T-cell (primary cell): ENCODE data around the gene COBL. TPM values are rescaled to one million over a fixed set of nuclear protein-coding genes. Genes with fewer than 3 reads are reported as not detected.

Experiments
- ATAC-seq, 4 experiments: fragments of 200-7000 bp in 3 of 4; fragments of 150-1000 bp in 1 of 4; cut with Tn5 transposase; replicated peaks in 1 of 4; 1 replicate in 3 of 4; 2 replicates in 1 of 4; pipeline ENCODE4 v1.10.0; 2021; ENCODE audit warnings: moderate library complexity in 3 of 4, mild to moderate bottlenecking in 2 of 4, moderate number of reproducible peaks in 1 of 4
- CTCF ChIA-PET, 2 donors: fragments of 300-600 bp; sonication (Branson Sonifier 250); formaldehyde crosslinking; loops; one replicate each; lab custom pipeline; 2022; ENCODE audit warnings: antibody characterized with exemption in 2 of 2; lab: Charles Lee
- POLR2A ChIA-PET, 2 donors: fragments of 300-600 bp; sonication (Branson Sonifier 250); formaldehyde crosslinking; loops; one replicate each; lab custom pipeline; 2022; ENCODE audit warnings: antibody characterized with exemption in 2 of 2; lab: Charles Lee
- DNase-seq, 35 experiments: peaks; one replicate each; pipeline versions ENCODE4 v3.0.0 to v3.0.0-alpha.2; 2013 to 2023
- H3K27ac ChIP-seq: one replicate; pipeline ENCODE4 v1.5.1; 2013; ENCODE audit warnings: low read length
- H3K27me3 ChIP-seq, 2 experiments: replicated peaks in 1 of 2; 1 replicate in 1 of 2; 2 replicates in 1 of 2; pipeline versions ENCODE4 v1.6.1 to v1.7.0; 2013; ENCODE audit warnings: low read length in 1 of 2, mixed read lengths in 1 of 2; ENCODE audit not compliant: control insufficient read depth in 2 of 2, insufficient read depth in 2 of 2; ENCODE audit errors: extremely low read depth in 1 of 2
- H3K36me3 ChIP-seq, 2 donors: 1 replicate in 1 of 2; 2 replicates in 1 of 2; pipeline versions ENCODE4 v1.6.1 to v1.7.0; 2013; ENCODE audit warnings: low read length in 1 of 2; ENCODE audit not compliant: control insufficient read depth in 2 of 2, insufficient read depth in 1 of 2; ENCODE audit errors: extremely low read depth in 1 of 2
- H3K4me1 ChIP-seq, 2 experiments: 1 replicate in 1 of 2; 2 replicates in 1 of 2; pipeline versions ENCODE4 v1.6.1 to v1.7.0; 2013; ENCODE audit warnings: low read length in 2 of 2, mixed read lengths in 1 of 2; ENCODE audit not compliant: insufficient read depth in 2 of 2, control insufficient read depth in 1 of 2; ENCODE audit errors: extremely low read depth in 1 of 2
- H3K4me3 ChIP-seq, 2 donors: 1 replicate in 1 of 2; 2 replicates in 1 of 2; pipeline versions ENCODE4 v1.5.1 to v1.7.0; 2013; ENCODE audit warnings: mild to moderate bottlenecking in 2 of 2, low read length in 1 of 2, moderate library complexity in 1 of 2; ENCODE audit not compliant: control insufficient read depth in 1 of 2; ENCODE audit errors: extremely low read depth in 1 of 2
- H3K9me3 ChIP-seq: 2 replicates; pipeline ENCODE4 v1.7.0; 2013
- H3K27ac Mint-ChIP-seq, 2 donors: one replicate each; pipeline ENCODE4 v1.8.0; 2020 to 2021; ENCODE audit warnings: mild to moderate bottlenecking in 2 of 2, mixed read lengths in 2 of 2
- H3K27me3 Mint-ChIP-seq, 2 donors: one replicate each; pipeline ENCODE4 v1.8.0; 2021 to 2022; ENCODE audit warnings: mixed read lengths in 2 of 2
- H3K36me3 Mint-ChIP-seq: one replicate; pipeline ENCODE4 v1.8.0; 2021; ENCODE audit warnings: mixed read lengths
- H3K4me1 Mint-ChIP-seq, 3 donors: one replicate each; pipeline ENCODE4 v1.8.0; 2020 to 2022; ENCODE audit warnings: mixed read lengths in 3 of 3, mild to moderate bottlenecking in 1 of 3
- H3K4me3 Mint-ChIP-seq, 3 donors: one replicate each; pipeline ENCODE4 v1.8.0; 2020 to 2022; ENCODE audit warnings: mild to moderate bottlenecking in 3 of 3, mixed read lengths in 3 of 3, moderate library complexity in 3 of 3
- H3K9me3 Mint-ChIP-seq, 3 donors: one replicate each; pipeline ENCODE4 v1.8.0; 2020 to 2022; ENCODE audit warnings: mixed read lengths in 3 of 3
- WGBS: methylation state at CpG from one replicate; pipeline ENCODE4 v1.1.5; 2013; ENCODE audit warnings: missing lambda C conversion rate; ENCODE audit not compliant: insufficient coverage; 5-methylcytosine and 5-hydroxymethylcytosine counted together
- total RNA-seq, 35 experiments: library from RNA in 6 of 35; stranded (reverse) in 6 of 35; fragments of 120-200 nt in 1 of 35; gene quantifications; one replicate each; pipeline versions ENCODE4 v1.2.1 to v1.2.4 and lab custom pipeline; 2013 to 2026

COBL gene
- total RNA-seq, 5 donors from 2014 or later (not counting 1 experiment from before 2014, with no cell fraction given) = 0.07 to 0.26 (median 0.17) TPM; not detected in 1

DNA sequence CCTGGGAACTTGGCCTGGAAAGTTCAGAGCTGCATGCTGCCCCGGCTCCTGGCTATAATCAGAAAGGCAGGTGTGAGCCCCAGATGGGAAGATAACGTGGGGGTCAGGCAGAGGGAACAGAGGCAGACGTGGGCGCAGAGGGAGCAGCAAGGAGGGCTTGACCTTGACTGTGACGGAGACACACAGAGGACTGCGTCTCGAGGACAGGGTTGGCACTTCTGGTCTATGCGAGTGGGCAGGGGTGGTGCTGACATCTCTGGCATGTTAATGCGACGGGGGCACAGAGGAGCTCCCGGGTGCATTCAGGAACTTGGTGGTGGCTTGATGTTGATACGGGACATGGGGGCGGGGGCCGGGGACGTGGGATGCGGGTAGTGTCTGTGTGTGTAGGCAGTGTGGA, 301.8 kb downstream of the COBL start:
- Mint-ChIP-seq H3K9me3 (no peaks in the 10 kb centered on the region), H3K4me1 (no peaks in the 10 kb centered on the region), H3K36me3 (no peaks in the 10 kb centered on the region), H3K27ac (no peak overlapping the region), H3K4me3 (no peak overlapping the region), H3K27me3 (no peaks in the 10 kb centered on the region)
- ATAC-seq (no peak), DNase-seq (no peak)
- POLR2A ChIA-PET = no interaction called here
- Histone ChIP-seq H3K36me3 (no peaks in the 10 kb centered on the region), H3K4me1 (no peaks in the 10 kb centered on the region), H3K27me3 (peaks cover 0 to 8% of the 10 kb centered on the region in 2 experiments), H3K9me3 (no peaks in the 10 kb centered on the region), H3K4me3 (no peak overlapping the region), H3K27ac (no peak overlapping the region)
- CTCF ChIA-PET = no interaction called here
- 88% methylated on average over 11 of the region's 16 CpGs for WGBS

DNA sequence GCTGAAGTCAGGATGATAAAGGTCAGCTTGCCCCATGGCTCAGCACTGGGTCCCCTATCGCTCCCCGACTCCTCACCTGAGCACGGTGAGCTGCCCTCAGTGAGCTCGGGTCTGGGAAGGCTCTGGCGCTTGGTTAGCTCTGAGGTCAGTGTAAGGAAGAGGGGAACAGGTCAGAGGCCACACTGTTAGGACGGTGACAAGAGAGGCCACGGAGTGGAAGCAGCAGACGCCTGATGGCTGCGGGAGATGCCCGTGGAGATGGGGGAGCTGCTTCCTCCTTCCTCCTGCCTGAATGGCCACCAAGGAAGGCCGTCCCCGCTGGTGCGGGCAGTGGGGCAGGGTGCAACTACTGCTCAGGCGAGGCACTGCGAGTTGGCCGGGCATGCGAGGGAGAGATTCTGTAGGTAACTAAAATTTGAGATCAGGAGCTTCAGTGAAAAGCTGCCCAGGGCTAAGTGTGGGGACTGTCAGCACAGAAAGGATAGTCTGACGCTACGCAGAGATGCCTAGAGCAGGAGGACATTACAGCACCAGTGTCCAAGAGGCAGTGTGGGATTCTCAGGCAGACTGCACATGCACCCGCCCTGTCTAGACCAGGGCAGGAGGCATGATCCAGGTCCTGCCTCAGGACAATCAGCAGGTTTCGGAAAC, 302.6 kb downstream of the COBL start:
- Mint-ChIP-seq H3K4me1 (no peaks in the 10 kb centered on the region), H3K9me3 (no peaks in the 10 kb centered on the region), H3K27ac (no peak overlapping the region), H3K4me3 (no peak overlapping the region), H3K27me3 (no peaks in the 10 kb centered on the region), H3K36me3 (no peaks in the 10 kb centered on the region)
- Histone ChIP-seq H3K9me3 (no peaks in the 10 kb centered on the region), H3K27ac (no peak overlapping the region), H3K27me3 (peaks cover 0 to 8% of the 10 kb centered on the region in 2 experiments), H3K36me3 (no peaks in the 10 kb centered on the region), H3K4me1 (no peaks in the 10 kb centered on the region), H3K4me3 (no peak overlapping the region)
- DNase-seq (no peak), ATAC-seq (no peak)
- CTCF ChIA-PET = no interaction called here
- POLR2A ChIA-PET = no interaction called here
- 85% methylated on average over 19 of the region's 21 CpGs for WGBS

DNA sequence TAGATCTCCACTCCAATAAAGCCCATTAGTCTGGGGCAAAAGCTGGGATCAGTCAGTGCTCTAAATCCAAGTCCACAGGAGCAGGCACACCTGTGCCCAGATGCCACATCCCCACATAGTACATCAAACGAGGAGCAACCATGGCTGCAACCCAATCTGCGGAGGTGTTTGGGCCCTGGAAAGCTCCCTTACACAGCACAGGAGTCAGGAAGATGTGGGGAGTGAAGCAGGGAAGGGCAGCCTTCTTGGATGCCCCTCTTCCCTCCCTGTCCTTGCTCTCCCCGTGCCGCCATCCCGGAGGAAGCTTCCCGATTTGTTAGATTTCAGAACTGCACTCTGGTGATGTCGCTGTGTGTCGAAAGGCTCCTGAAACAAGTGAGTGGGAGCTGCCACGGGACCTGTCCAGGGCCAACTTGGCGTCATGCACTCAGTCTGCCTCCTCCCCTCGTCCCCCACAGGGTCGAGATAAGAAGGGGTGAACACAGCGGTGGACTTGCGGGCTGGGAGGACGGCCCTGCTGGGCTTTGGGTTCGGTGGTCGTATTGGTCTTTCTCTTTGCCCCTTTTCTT, 303.3 kb downstream of the COBL start:
- Histone ChIP-seq H3K27me3 (peaks cover 0 to 8% of the 10 kb centered on the region in 2 experiments), H3K36me3 (no peaks in the 10 kb centered on the region), H3K4me1 (no peaks in the 10 kb centered on the region), H3K9me3 (no peaks in the 10 kb centered on the region), H3K4me3 (no peak overlapping the region), H3K27ac (no peak overlapping the region)
- H3K4me3 Mint-ChIP-seq = no peak overlapping the region
- ChIA-PET CTCF (no interaction called here), POLR2A (no interaction called here)
- no peaks in the 10 kb centered on the region for H3K4me1 Mint-ChIP-seq
- DNase-seq (no peak), ATAC-seq (no peak)
- H3K9me3 Mint-ChIP-seq = no peaks in the 10 kb centered on the region
- H3K36me3 Mint-ChIP-seq = no peaks in the 10 kb centered on the region
- no peak overlapping the region for H3K27ac Mint-ChIP-seq
- no peaks in the 10 kb centered on the region for H3K27me3 Mint-ChIP-seq
- WGBS = 95% methylated on average over 6 of the region's 17 CpGs

DNA sequence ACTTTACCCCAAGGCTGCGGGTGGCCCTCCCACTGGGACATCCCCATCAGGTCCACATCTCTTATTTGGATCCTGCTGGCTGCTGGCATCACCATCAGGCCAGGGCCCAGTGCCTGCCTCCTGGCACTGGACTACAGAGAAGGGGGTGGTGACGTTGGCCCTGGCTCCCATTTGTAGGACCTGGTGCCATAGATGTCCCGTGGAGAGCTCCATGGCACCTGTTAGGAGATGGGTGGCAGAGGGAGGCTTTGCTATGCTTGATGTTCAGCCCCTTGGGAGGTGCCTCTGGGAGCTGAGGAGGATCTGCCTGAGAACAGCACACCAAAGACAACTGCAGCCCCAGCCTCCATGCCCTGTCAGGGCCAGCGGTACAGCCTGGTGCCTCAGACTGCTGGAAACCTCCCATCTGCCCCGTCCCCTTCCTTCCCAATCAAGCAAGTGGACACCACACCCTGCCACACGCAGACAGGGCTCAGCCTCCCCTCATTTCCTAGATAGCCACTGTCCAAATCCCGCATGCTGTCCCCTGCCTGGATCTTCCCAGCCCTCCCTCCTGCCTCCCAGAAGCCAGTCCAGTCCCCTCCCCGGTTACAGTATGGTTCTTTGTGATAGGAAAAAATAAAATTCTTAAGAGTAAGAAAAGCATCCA, 303.9 kb downstream of the COBL start:
- Histone ChIP-seq H3K9me3 (no peaks in the 10 kb centered on the region), H3K27ac (no peak overlapping the region), H3K27me3 (peaks cover 0 to 8% of the 10 kb centered on the region in 2 experiments), H3K4me3 (no peak overlapping the region), H3K4me1 (no peaks in the 10 kb centered on the region), H3K36me3 (no peaks in the 10 kb centered on the region)
- Mint-ChIP-seq H3K36me3 (no peaks in the 10 kb centered on the region), H3K4me1 (no peaks in the 10 kb centered on the region), H3K27ac (no peak overlapping the region), H3K4me3 (no peak overlapping the region), H3K9me3 (no peaks in the 10 kb centered on the region), H3K27me3 (no peaks in the 10 kb centered on the region)
- ATAC-seq = no peak
- ChIA-PET POLR2A (no interaction called here), CTCF (no interaction called here)
- DNase-seq = no peak
- WGBS = 81% methylated on average over 5 of the region's 8 CpGs

DNA sequence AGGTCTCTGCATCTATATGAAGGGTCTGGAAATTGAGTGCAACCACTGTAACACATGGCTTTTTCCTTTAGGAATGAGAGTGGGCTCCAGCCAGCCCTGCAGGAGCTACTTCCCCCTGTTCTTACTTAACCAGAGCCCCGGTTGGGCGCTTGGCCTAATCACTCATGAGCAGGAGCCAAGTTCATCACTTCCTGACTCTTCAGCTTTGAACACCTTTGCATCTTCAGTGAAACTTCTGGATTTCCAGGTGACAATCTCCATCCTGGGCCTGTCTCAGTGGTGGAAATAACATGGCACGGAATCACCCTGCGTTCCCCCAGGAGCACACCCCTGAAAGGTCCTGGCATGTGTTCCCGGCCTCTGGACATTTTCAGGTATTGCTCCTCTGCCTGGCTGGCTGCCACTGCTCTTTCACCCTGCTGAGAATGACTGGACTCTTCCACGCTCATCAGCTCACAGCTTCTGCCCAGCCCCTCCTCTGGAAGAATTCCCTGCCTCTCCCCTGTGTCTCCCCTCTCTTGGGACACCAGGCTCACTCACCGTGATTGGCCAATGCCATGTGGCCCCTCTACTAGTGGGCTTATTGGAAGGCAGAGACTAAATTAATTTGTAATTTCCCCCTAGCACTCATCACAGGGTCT, 304.8 kb downstream of the COBL start:
- ATAC-seq = no peak
- DNase-seq = no peak
- POLR2A ChIA-PET = no interaction called here
- Mint-ChIP-seq H3K27ac (no peak overlapping the region), H3K36me3 (no peaks in the 10 kb centered on the region), H3K9me3 (no peaks in the 10 kb centered on the region), H3K4me3 (no peak overlapping the region), H3K27me3 (no peaks in the 10 kb centered on the region), H3K4me1 (no peaks in the 10 kb centered on the region)
- Histone ChIP-seq H3K4me3 (no peak overlapping the region), H3K9me3 (no peaks in the 10 kb centered on the region), H3K4me1 (no peaks in the 10 kb centered on the region), H3K27ac (no peak overlapping the region), H3K36me3 (no peaks in the 10 kb centered on the region), H3K27me3 (peaks cover 0 to 8% of the 10 kb centered on the region in 2 experiments)
- 76% methylated on average over 6 of the region's 7 CpGs for WGBS
- CTCF ChIA-PET = no interaction called here

DNA sequence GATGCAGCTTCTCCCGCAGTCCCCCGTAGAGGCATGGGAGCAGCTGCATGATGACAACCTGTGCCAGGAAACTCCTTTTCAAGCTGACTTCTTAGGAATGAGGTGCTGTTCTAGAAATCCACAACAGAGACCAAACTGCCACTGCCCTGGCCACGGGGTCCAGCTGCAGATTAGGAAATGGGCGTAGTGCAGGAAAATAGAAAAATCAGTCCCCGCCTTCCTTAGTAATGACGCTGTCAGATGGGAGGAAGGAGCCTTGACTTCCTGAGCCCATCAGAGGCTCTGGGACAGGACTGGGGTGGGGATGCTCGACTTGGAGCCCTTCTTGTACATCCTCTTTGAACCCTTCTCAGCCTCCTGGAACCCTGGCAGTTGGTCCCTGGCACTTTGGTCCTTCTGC, 306.1 kb downstream of the COBL start:
- no peaks in the 10 kb centered on the region for H3K36me3 Mint-ChIP-seq
- ChIA-PET CTCF (no interaction called here), POLR2A (no interaction called here)
- ATAC-seq (no peak), DNase-seq (no peak)
- no peaks in the 10 kb centered on the region for H3K9me3 Mint-ChIP-seq
- H3K4me1 Mint-ChIP-seq = no peaks in the 10 kb centered on the region
- Histone ChIP-seq H3K36me3 (no peaks in the 10 kb centered on the region), H3K9me3 (no peaks in the 10 kb centered on the region), H3K27ac (no peak overlapping the region), H3K4me3 (no peak overlapping the region), H3K4me1 (no peaks in the 10 kb centered on the region), H3K27me3 (peaks cover 0 to 8% of the 10 kb centered on the region in 2 experiments)
- WGBS = 69% methylated on average over 4 of the region's 7 CpGs
- no peak overlapping the region for H3K4me3 Mint-ChIP-seq
- no peaks in the 10 kb centered on the region for H3K27me3 Mint-ChIP-seq
- no peak overlapping the region for H3K27ac Mint-ChIP-seq
